GM21786 (cell line): ENCODE results near the gene R3HDM4.
"Not testable (repeated sequence)": the region's sequence is repeated elsewhere in the genome, so short reads cannot be mapped to it uniquely, and the experiment has no call there.

Experiments
- ATAC-seq: cut with Tn5 transposase; IDR thresholded peaks from one replicate; pipeline ENCODE4 v1.9.1; 2021; ENCODE audit not compliant: unreplicated experiment

Gene R3HDM4

GRCh38 chr19:861756-862580, 51.1 kb downstream of the R3HDM4 start:
- ATAC-seq: no peak

DNA sequence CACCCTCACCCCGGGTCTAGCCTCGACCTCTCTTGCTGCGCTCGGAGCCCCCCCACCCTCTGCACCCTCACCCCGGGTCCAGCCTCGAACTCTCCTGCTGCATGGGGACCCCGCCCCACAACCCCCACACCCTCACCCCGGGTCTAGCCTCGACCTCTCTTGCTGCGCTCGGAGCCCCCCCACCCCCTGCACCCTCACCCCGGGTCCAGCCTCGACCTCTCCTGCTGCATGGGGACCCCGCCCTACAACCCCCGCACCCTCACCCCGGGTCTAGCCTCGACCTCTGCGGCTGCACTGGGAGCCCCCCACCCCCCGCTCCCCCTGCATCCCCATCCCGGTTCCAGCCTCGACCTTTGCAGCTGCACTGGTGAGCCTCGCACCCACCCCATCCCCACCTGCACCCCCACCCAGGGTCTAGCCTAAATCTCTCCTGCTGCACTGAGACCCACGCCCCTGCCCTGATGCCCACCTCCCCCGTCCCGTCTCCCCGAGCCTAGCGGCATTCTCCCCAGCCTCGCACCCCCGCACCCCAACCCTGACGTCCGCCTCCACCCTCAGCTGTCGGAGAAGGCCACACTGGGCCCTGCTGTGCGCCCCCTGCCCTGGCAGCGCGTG, 51.8 kb downstream of the R3HDM4 start:
- no peak for ATAC-seq

- ATAC-seq: no peak
Observed at GRCh38 chr19:858868-859843, 53.9 kb downstream of the R3HDM4 start, which contains the start of gene CFD. Gene CFD (plus strand): TSS chr19:859664. CDS start chr19:859690, 26 bp downstream.

DNA sequence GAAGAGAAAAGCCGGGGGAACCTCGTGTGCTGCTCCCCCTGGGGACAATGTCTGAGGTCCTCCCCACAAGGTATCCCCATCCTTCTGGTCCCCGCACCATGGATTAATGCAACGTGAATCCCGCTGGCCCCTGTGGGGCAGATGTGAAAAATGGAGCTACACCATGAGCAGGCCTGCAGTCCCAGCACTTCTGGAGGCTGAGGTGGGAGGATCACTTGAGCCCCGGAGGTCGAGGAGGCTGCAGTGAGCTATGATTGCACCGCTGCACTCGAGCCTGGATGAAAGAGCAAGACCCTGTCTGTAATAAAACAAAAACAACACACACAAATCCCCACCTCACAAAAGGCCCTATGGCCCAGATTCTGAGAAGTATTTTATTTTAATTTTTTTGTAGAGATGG, 54.7 kb downstream of the R3HDM4 start:
- no peak for ATAC-seq

- ATAC-seq: no peak
Observed at GRCh38 chr19:855566-856120, 57.4 kb downstream of the R3HDM4 start.

GRCh38 chr19:855142-855541, 57.9 kb downstream of the R3HDM4 start:
- no peak for ATAC-seq

GRCh38 chr19:854549-854948, 58.5 kb downstream of the R3HDM4 start:
- no peak for ATAC-seq

DNA sequence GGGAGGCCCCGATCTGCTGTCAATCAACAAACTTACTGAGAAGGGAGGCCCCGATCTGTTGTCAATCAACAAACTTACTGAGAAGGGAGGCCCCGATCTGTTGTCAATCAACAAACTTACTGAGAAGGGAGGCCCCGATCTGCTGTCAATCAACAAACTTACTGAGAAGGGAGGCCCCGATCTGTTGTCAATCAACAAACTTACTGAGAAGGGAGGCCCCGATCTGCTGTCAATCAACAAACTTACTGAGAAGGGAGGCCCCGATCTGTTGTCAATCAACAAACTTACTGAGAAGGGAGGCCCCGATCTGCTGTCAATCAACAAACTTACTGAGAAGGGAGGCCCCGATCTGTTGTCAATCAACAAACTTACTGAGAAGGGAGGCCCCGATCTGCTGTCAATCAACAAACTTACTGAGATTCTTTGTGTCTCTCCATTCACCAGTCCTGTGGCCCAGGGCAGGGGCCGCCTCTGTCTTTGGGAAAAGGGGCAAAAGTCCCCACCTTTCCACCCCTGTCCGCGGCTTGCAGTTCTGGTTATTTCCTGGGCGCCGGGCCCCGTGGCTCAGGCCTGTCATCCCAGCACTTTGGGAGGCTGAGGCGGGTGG, 59.3 kb downstream of the R3HDM4 start:
- ATAC-seq: not testable (repeated sequence)

DNA sequence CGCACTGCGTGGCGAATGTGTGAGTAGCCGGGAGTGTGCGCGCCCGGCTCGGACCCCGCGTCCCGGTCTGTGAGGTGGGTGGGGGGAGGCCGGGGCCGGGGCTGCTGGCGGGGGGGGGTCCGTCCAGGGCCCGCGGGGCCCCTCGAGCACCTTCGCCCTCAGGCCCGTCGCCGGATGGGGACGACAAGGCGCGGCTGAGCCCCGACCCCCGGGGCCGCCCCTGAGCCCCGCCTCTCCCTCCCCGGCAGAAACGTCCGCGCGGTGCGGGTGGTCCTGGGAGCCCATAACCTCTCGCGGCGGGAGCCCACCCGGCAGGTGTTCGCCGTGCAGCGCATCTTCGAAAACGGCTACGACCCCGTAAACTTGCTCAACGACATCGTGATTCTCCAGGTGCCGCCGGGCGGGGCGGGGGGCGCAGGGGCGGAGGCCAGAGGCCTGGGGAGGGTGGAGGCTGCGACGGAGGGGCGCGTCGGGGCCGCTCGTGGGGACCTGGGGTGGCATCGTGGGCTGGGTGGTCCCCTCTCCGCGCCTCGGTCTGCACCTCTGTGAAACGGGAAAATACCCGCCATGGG, 59.9 kb downstream of the R3HDM4 start:
- ATAC-seq: no peak

DNA sequence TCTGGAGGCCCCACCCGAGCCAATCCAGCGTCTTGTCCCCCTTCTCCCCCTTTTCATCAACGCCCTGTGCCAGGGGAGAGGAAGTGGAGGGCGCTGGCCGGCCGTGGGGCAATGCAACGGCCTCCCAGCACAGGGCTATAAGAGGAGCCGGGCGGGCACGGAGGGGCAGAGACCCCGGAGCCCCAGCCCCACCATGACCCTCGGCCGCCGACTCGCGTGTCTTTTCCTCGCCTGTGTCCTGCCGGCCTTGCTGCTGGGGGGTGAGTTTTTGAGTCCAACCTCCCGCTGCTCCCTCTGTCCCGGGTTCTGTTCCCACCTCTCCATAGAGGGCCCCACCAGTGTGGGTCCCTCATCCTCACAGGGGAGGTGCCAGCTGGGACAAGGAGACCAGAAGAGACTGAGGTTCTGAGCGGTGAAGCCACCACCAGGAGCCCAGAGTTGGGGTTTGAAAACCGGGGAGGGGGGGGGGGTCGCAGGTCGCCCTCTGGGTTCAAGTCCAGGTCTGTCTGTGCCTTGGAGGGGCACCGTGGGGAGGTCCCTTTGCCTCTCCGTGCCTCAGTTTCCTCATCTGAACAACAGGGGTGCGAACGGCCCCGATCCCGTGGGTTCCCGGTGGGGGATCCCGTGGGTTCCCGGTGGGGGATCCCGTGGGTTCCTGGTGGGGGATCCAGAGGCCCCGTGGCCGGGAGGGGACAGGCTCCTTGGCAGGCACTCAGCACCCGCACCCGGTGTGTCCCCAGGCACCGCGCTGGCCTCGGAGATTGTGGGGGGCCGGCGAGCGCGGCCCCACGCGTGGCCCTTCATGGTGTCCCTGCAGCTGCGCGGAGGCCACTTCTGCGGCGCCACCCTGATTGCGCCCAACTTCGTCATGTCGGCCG, 60.6 kb downstream of the R3HDM4 start, which contains the start of gene ELANE:
TSS of gene ELANE (plus strand) at position 168 of the 878 bp plus-strand sequence. CDS start at position 194, 26 bp downstream.
- ATAC-seq: no peak

DNA sequence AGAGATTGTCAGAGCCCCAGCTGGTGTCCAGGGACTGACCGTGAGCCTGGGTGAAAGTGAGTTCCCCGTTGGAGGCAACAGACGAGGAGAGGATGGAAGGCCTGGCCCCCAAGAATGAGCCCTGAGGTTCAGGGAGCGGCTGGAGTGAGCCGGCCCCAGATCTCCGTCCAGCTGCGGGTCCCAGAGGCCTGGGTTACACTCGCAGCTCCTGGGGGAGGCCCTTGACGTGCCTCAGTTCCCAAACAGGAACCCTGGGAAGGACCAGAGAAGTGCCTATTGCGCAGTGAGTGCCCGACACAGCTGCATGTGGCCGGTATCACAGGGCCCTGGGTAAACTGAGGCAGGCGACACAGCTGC, 62.1 kb downstream of the R3HDM4 start:
- ATAC-seq: no peak

GRCh38 chr19:850221-850978, 62.6 kb downstream of the R3HDM4 start:
- ATAC-seq: no peak

DNA sequence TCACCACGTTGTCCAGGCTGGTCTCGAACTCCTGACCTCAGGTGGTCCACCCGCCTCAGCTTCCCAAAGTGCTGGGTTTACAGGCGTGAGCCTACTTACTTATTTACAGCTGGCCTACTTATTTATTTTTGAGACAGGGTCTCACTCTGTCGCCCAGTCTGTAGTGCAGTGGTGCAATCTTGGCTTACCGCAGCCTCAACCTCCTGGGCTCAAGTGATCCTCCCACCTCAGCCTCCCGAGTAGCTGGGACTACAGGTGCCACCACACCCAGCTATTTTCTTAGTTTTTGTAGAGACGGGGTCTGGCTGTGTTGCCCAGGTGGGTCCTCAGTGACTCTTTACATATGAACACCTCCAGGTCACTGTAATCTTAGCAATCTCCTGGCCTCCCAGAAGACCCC, 63.8 kb downstream of the R3HDM4 start:
- ATAC-seq: not testable (repeated sequence)

DNA sequence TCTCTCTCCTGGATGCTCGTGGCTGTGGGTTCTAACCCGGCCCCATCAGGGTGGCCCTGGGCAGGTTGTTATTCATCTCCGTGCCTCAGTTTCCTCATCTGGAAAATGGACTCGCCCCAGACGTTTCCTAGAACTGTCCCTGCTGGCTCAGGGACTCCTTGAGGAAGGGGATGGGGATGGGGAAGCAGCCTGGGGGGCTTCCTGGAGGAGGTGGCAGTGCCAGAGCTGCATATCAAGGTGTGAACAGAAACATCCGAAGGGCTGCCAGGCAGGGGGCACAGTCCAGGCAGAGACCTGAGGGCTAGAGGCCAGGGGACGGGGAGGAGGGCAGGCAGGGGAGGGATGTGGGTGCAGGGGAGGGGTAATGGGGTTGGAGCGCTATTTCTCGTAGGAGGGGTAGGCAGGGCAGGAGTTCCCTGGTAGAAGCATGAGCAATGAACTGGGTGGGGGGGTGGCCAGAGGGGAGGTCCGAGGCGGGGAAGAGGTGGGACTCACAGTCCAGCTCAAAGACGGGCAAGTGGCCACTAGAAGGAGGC, 64.6 kb downstream of the R3HDM4 start:
- no peak for ATAC-seq
